MCF 10A (cell line): ENCODE results near the gene NTRK2. TPM values are rescaled to one million over a fixed set of nuclear protein-coding genes. Genes with fewer than 3 reads are reported as not detected.
A peak's percentile ranks its signal among the peaks of the same experiment; 100 is the strongest.

Experiments
- BruUV-seq: library from RNA; stranded (reverse); fragments of 400-500 nt; replicated peaks from 2 replicates; lab custom pipeline; 2021; lab: Mats Ljungman, UMichigan
- CTCF ChIA-PET: fragments of 300-600 bp; sonication (Branson Sonifier 250); formaldehyde crosslinking; extraction: SDS; loops from one replicate; lab custom pipeline; 2021; ENCODE audit warnings: antibody characterized with exemption, inconsistent platforms; lab: Yijun Ruan, JAX
- POLR2A ChIA-PET: fragments of 300-600, 350-650 bp; sonication (Branson Sonifier 250); formaldehyde crosslinking; extraction: SDS; loops from one replicate; lab custom pipeline; 2020; ENCODE audit warnings: antibody characterized with exemption, inconsistent platforms; lab: Yijun Ruan, JAX
- DNase-seq: peaks from one replicate; pipeline ENCODE4 v3.0.0-alpha.2; 2018; ENCODE audit not compliant: unreplicated experiment
- H3K27ac Mint-ChIP-seq: one replicate; pipeline ENCODE4 v1.8.0; 2022; ENCODE audit warnings: mild to moderate bottlenecking, low read depth, mixed read lengths; ENCODE audit not compliant: unreplicated experiment
- H3K27me3 Mint-ChIP-seq: one replicate; pipeline ENCODE4 v1.8.0; 2022; ENCODE audit warnings: mixed read lengths; ENCODE audit not compliant: insufficient read depth, unreplicated experiment
- H3K36me3 Mint-ChIP-seq: one replicate; pipeline ENCODE4 v1.8.0; 2022; ENCODE audit warnings: mild to moderate bottlenecking, moderate library complexity, mixed read lengths; ENCODE audit not compliant: insufficient read depth, unreplicated experiment
- H3K4me1 Mint-ChIP-seq: one replicate; pipeline ENCODE4 v1.8.0; 2022; ENCODE audit warnings: mixed read lengths; ENCODE audit not compliant: insufficient read depth, unreplicated experiment
- H3K4me3 Mint-ChIP-seq: one replicate; pipeline ENCODE4 v1.8.0; 2022; ENCODE audit warnings: mild to moderate bottlenecking, moderate library complexity, mixed read lengths; ENCODE audit not compliant: unreplicated experiment
- H3K9me3 Mint-ChIP-seq: one replicate; pipeline ENCODE4 v1.8.0; 2022; ENCODE audit warnings: mixed read lengths; ENCODE audit not compliant: unreplicated experiment
- CTCF ChIP-seq: fragments of 200-600 bp; IDR thresholded peaks from one replicate; pipeline ENCODE4 v1.8.0; 2022; ENCODE audit warnings: antibody characterized with exemption, mild to moderate bottlenecking; ENCODE audit not compliant: unreplicated experiment
- intact Hi-C: fragments of 100-400 bp; cut with micrococcal nuclease; formaldehyde crosslinking; loops from 2 replicates; pipeline ENCODE4 v1.14.1; 2022
- total RNA-seq: library from RNA; stranded (reverse); gene quantifications from 2 replicates; pipeline ENCODE4 v1.2.3, GENCODE V29; 2022

NTRK2 gene
- total RNA-seq, 1 experiment from 2014 or later = not detected

DNA sequence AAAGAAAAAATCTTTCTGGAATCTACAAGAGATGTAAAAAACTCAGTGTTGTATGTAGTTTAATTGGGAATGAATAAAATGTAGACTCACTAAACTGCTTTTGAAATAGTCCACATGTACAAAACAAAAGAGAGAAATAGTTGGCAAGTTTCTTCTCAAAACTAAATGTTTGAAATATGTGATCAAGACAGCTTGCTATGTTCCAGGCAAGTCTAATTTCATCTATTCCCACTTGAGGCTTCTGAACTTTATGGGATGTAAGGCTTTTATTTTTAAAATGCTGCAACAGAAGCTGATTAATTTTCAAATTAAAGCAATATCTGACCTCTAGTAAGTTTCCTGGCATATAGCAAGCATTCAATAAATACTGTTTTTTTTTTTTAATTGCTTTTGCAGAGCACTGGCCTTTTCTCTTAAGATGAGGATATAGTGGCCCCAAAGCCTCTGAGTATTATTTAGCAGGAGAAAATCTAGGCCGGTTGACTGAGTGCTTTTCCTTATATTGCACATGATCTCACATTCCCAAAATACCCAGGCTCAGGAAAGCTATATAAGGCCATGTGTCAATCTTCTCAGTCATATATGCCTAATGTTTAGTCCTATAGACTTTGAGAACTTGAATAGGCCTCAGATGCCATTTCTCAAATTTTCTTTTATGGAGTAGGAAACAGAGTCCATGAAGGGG is 183.2 kb downstream of the NTRK2 start:
- CTCF ChIA-PET = interaction anchor here (0.6 to 1.2 kb wide), 4 partner anchors 16 to 155 kb away, joined by 3 to 6 read pairs (median 4); no protein-coding TSS in a partner anchor
- intact Hi-C loops = no loop called here
- no peak for TF ChIP-seq CTCF
- no TSS peak for BruUV-seq
- no peak for DNase-seq
- Mint-ChIP-seq H3K27me3 (no peaks in the 10 kb centered on the region), H3K27ac (peak overlapping the region; percentile 66), H3K9me3 (peaks cover 4% of the 10 kb centered on the region), H3K4me3 (no peak overlapping the region), H3K4me1 (peaks cover 27% of the 10 kb centered on the region), H3K36me3 (no peaks in the 10 kb centered on the region)
- POLR2A ChIA-PET = interaction anchor here (0.6 to 2.9 kb wide), 7 partner anchors 8 to 1325 kb away, joined by 3 to 13 read pairs (median 4); no protein-coding TSS in a partner anchor

DNA sequence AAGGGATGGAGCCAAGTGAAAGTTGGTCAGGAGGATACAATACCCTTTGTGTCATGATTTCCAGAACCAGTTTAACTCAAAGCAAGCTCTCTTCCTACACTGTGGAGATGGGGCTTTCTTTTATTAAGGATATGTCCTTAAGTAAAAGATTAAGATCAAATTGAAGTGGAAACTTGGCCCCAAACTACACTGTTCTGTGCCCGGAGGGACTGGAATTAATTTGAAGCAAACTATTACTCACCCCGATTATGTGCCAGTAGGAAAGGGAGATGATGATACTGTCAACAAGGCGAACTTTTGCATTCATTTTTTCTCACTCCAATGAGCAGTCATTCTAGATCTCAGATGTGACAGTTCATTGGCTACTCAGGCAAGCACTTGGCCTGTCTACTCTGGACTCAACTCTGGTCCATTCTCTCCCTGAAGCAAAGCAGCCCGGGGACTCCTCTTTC is 186.7 kb downstream of the NTRK2 start:
- Mint-ChIP-seq H3K27me3 (no peaks in the 10 kb centered on the region), H3K4me3 (no peak overlapping the region), H3K36me3 (no peaks in the 10 kb centered on the region), H3K27ac (peak overlapping the region; percentile 39), H3K4me1 (peaks cover 19% of the 10 kb centered on the region), H3K9me3 (peaks cover 4% of the 10 kb centered on the region)
- BruUV-seq = no TSS peak
- POLR2A ChIA-PET = interaction anchor here (1.2 kb wide), 1 partner anchor 10 kb away, joined by 3 read pairs; no protein-coding TSS in a partner anchor
- CTCF ChIA-PET = interaction anchor here (0.6 to 1.3 kb wide), 3 partner anchors 87 to 459 kb away, joined by 3 to 4 read pairs (median 4); no protein-coding TSS in a partner anchor
- DNase-seq = peak; percentile 72
- intact Hi-C loops = no loop called here
- TF ChIP-seq CTCF = no peak

- CTCF ChIA-PET = interaction anchor here (0.7 kb wide), 1 partner anchor 23 kb away, joined by 3 read pairs; no protein-coding TSS in a partner anchor
Observed at GRCh38 chr9:84857211-84857610, 187.7 kb downstream of the NTRK2 start.

More at GRCh38 chr9:84857211-84857610, 187.7 kb downstream of the NTRK2 start:
- peaks cover 4% of the 10 kb centered on the region for H3K9me3 Mint-ChIP-seq
- intact Hi-C loops = no loop called here
- POLR2A ChIA-PET = no interaction called here
- H3K4me1 Mint-ChIP-seq = peaks cover 11% of the 10 kb centered on the region
- no TSS peak for BruUV-seq
- TF ChIP-seq CTCF = no peak
- no peaks in the 10 kb centered on the region for H3K27me3 Mint-ChIP-seq
- peak overlapping the region; percentile 39 for H3K27ac Mint-ChIP-seq
- H3K4me3 Mint-ChIP-seq = no peak overlapping the region
- peak; percentile 43 for DNase-seq
- H3K36me3 Mint-ChIP-seq = no peaks in the 10 kb centered on the region
